Upper lobe of left lung (tissue), 6 donors: ENCODE data around the gene HDAC1. TPM values are rescaled to one million over a fixed set of nuclear protein-coding genes. Genes with fewer than 3 reads are reported as not detected.

Experiments
- ATAC-seq, 2 donors: fragments of 200-7000 bp; cut with Tn5 transposase; one replicate each; pipeline ENCODE4 v1.9.1; 2022; ENCODE audit warnings: mild to moderate bottlenecking in 2 of 2, moderate library complexity in 2 of 2; ENCODE audit not compliant: low FRiP score in 2 of 2
- DNase-seq, 2 donors: peaks; one replicate each; pipeline ENCODE4 v3.0.0-alpha.2; 2019 to 2020
- H3K27ac ChIP-seq, 4 donors: fragments of 200-600 bp; sonication (generic); one replicate each; pipeline ENCODE4 v1.5.1; 2016 to 2019
- H3K27me3 ChIP-seq, 4 donors: fragments of 200-600 bp; sonication (generic); one replicate each; pipeline ENCODE4 v1.5.1; 2017 to 2019
- H3K36me3 ChIP-seq, 4 donors: fragments of 200-600 bp; sonication (generic); one replicate each; pipeline ENCODE4 v1.5.1; 2016 to 2019
- H3K4me1 ChIP-seq, 4 donors: fragments of 200-600 bp; sonication (generic); one replicate each; pipeline ENCODE4 v1.5.1; 2018 to 2019
- H3K4me3 ChIP-seq, 4 donors: fragments of 200-600 bp; sonication (generic); one replicate each; pipeline ENCODE4 v1.5.1; 2017 to 2019; ENCODE audit warnings: mild to moderate bottlenecking in 2 of 4, moderate library complexity in 1 of 4
- H3K9me3 ChIP-seq, 4 donors: fragments of 200-600 bp; sonication (generic); one replicate each; pipeline ENCODE4 v1.5.1; 2018 to 2019
- EP300 ChIP-seq, 4 donors: sonication (generic); formaldehyde crosslinking; IDR thresholded peaks; one replicate each; pipeline ENCODE4 v1.5.1; 2017; ENCODE audit warnings: antibody characterized with exemption in 4 of 4, control low read depth in 2 of 4
- POLR2A ChIP-seq, 4 donors: fragments of 450-650 bp; IDR thresholded peaks; one replicate each; pipeline ENCODE4 v1.5.1; 2016 to 2017; ENCODE audit warnings: antibody characterized with exemption in 4 of 4, mild to moderate bottlenecking in 2 of 4
- POLR2AphosphoS5 ChIP-seq, 2 donors: sonication (generic); formaldehyde crosslinking; IDR thresholded peaks; one replicate each; pipeline ENCODE4 v1.5.1; 2017; ENCODE audit warnings: antibody characterized with exemption in 2 of 2
- WGBS, 2 donors: methylation state at CpG; one replicate each; pipeline ENCODE4 v1.1.5; 2017 to 2018; 5-methylcytosine and 5-hydroxymethylcytosine counted together
- total RNA-seq, 6 donors: library from RNA; depleted of rRNA in 4 of 6; stranded (reverse); fragments of >200 nt in 4 of 6; gene quantifications; one replicate each; pipeline versions ENCODE4 v1.1.0 to v1.2.1, GENCODE V29; 2016 to 2021
- TF ChIP-seq, protein P1 (sequence below), 6 experiments: fragments of 450-650 bp in 4 of 6; fragments of 200-600 bp in 2 of 6; sonication (generic) in 2 of 6; IDR thresholded peaks; one replicate each; pipeline ENCODE4 v1.5.1; 2016 to 2019; ENCODE audit warnings: antibody characterized with exemption in 6 of 6
- donor health status: DM: no; HTN: no; CAD: no; lungs with moderate emphysema.
- donor health status: DM: no; HTN: yes; CAD: no; lungs with severe emphysema.

The HDAC1 gene
- total RNA-seq, 6 donors from 2014 or later: 36.8 to 78.0 (median 48.8) TPM

DNA sequence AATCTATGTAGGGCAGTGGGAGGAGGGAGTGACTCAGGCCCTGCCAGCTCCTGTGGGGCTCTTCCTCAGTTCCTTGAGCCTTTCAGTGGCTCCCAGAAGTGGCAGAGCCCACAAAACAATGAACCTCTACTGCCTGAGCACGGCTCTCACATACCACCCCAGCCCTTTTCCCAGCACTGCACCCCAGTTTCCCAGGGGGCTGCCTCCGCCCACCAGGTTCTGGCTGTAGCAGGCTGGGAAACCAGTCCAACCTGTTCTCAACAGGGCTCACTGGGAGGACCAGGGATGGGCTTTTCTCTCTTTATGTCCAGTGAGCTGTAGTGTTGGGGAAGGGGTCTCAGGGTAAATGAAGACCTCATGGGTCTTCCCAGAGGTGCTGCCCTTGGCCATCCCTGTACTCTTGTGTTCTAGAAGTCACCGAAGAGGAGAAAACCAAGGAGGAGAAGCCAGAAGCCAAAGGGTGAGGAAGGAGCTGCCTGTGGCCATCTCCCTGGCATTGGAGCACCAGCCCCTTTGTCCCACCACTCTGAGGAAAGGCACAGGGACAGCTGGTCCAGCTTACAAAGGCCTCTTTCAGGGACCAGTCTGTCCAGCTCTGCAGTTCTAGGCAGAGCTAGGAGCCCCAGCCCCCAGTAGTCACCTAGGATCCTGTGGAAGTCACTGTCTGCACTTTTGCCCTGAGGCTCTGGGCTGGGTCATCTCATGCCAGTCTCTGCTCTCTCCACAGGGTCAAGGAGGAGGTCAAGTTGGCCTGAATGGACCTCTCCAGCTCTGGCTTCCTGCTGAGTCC is 40.6 kb downstream of the HDAC1 start:
- WGBS, 2 donors: 85 to 87% methylated on average over 3 of the region's 3 CpGs
- ATAC-seq: no peak
- H3K36me3 ChIP-seq: peaks cover 25 to 61% (median 45%) of the 10 kb centered on the region in 4 donors
- H3K4me3 ChIP-seq: no peak overlapping the region
- H3K27me3 ChIP-seq: no peaks in the 10 kb centered on the region
- no peaks in the 10 kb centered on the region for H3K9me3 ChIP-seq
- no peak for DNase-seq
- peaks cover 27 to 42% (median 34%) of the 10 kb centered on the region in 4 donors for H3K4me1 ChIP-seq
- no peak overlapping the region for H3K27ac ChIP-seq
- TF ChIP-seq POLR2A (IDR thresholded peaks at IDR 0.05): no peak
- TF ChIP-seq, protein P1, sequence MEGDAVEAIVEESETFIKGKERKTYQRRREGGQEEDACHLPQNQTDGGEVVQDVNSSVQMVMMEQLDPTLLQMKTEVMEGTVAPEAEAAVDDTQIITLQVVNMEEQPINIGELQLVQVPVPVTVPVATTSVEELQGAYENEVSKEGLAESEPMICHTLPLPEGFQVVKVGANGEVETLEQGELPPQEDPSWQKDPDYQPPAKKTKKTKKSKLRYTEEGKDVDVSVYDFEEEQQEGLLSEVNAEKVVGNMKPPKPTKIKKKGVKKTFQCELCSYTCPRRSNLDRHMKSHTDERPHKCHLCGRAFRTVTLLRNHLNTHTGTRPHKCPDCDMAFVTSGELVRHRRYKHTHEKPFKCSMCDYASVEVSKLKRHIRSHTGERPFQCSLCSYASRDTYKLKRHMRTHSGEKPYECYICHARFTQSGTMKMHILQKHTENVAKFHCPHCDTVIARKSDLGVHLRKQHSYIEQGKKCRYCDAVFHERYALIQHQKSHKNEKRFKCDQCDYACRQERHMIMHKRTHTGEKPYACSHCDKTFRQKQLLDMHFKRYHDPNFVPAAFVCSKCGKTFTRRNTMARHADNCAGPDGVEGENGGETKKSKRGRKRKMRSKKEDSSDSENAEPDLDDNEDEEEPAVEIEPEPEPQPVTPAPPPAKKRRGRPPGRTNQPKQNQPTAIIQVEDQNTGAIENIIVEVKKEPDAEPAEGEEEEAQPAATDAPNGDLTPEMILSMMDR (IDR thresholded peaks at IDR 0.05): no peak
- no peak for TF ChIP-seq POLR2AphosphoS5 (IDR thresholded peaks at IDR 0.05)

DNA sequence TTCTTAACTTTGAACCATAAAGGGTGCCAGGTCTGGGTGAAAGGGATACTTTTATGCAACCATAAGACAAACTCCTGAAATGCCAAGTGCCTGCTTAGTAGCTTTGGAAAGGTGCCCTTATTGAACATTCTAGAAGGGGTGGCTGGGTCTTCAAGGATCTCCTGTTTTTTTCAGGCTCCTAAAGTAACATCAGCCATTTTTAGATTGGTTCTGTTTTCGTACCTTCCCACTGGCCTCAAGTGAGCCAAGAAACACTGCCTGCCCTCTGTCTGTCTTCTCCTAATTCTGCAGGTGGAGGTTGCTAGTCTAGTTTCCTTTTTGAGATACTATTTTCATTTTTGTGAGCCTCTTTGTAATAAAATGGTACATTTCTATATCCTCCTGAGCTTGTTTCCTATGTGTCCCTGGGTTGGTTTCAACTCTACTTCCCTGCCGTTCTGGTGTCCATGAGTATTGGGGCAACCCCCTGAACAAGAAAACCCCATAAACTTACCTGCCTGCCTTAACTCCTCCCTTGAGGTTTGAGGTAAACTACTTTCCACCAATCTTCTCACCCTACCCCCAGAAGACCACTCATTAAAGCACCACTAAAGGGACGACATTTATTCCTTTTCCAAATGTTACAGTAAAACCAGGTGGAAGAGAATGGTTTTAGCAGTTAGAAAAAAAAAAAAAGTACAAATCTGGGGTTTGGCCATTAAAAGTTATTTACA is 41.5 kb downstream of the HDAC1 start:
- ATAC-seq (no peak), DNase-seq (no peak)
- no peak overlapping the region for H3K27ac ChIP-seq
- H3K36me3 ChIP-seq: peaks cover 21 to 52% (median 36%) of the 10 kb centered on the region in 4 donors
- 79 to 84% methylated on average over 3 of the region's 3 CpGs for WGBS, 2 donors
- no peaks in the 10 kb centered on the region for H3K9me3 ChIP-seq
- TF ChIP-seq EP300 (IDR thresholded peaks at IDR 0.05) (no peak), POLR2A (IDR thresholded peaks at IDR 0.05) (no peak), POLR2AphosphoS5 (IDR thresholded peaks at IDR 0.05) (no peak)
- TF ChIP-seq, protein P1 (IDR thresholded peaks at IDR 0.05): no peak
- H3K4me3 ChIP-seq: no peak overlapping the region
- H3K4me1 ChIP-seq: peaks cover 32 to 52% (median 42%) of the 10 kb centered on the region in 4 donors
- H3K27me3 ChIP-seq: no peaks in the 10 kb centered on the region

DNA sequence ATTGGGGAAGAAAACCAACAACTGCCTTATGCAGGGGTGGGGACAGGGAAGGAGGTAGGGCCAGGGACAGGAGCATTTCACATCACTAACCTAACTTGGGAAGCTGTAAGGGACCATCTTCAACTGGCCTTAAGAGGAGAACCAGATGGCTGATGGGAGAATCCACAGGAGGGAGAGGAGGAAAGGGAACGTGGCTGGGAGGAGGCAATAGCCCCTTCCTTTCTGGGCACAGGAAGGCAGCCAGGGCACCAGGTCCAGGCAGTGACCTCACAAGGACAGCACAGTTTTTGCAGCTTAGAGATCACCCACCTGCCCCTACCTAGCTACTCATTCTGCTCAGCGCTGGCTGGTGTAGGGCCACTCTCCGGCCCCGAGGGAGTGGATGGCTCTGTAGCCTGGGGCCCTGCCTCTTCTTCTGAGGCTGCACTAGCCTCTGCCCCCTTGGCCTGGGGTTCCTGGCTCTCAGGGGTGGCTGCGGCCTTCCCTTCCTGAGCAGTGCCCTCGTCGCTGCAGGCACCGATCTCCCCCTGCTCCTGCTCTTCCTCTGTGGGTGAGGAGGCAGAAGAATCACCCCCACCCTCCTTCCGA is 42.5 kb downstream of the HDAC1 start:
- Histone ChIP-seq H3K27me3 (no peaks in the 10 kb centered on the region), H3K9me3 (no peaks in the 10 kb centered on the region), H3K4me3 (peak overlapping the region in 3 of 4 donors; percentile 63 to 87 (median 76)), H3K27ac (peak overlapping the region in 2 of 4 donors; percentile 83 to 89), H3K36me3 (peaks cover 14 to 42% (median 27%) of the 10 kb centered on the region in 4 donors), H3K4me1 (peaks cover 41 to 59% (median 47%) of the 10 kb centered on the region in 4 donors)
- 35 to 40% methylated on average over 2 to 9 of the region's 9 CpGs for WGBS, 2 donors
- ATAC-seq: no peak
- no peak for DNase-seq
- no peak for TF ChIP-seq POLR2A (IDR thresholded peaks at IDR 0.05)
- TF ChIP-seq, protein P1 (IDR thresholded peaks at IDR 0.05): no peak
- no peak for TF ChIP-seq EP300 (IDR thresholded peaks at IDR 0.05)
- TF ChIP-seq POLR2AphosphoS5 (IDR thresholded peaks at IDR 0.05): no peak

DNA sequence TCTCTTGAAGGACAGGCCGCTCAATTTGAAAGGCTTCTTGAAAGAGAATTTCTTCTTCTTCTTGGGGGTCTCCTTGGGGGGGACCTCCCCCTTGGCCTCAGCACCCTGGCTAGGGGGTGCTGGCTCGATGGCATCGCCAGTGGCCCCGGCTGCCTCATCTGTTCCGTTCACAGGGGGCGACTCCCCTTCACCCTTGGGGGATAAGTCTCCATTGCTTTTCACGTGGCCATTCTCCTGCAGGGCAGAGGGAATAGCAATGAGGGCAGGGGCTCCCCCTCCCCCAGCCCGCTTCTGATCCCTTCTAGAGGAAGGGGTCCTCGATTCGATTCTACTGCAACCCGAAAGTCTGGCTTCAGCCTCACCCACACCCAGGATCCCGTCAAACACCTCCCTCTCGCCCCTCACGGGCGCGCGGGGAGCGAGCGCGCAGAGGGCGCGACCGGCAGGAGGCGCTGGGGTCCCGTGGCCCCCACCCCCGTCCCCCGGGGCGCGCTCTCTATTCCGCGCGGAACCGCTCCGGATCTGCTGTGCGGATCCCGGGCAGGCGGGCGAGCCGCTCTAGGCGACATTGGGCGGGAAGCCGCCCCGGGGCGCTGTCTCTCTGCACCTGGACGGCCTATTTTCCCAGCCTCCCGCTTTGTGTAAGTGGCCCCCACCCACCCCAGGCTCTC is 43.1 kb downstream of the HDAC1 start:
- 2 to 5% methylated on average over 7 to 16 of the region's 46 CpGs for WGBS, 2 donors
- TF ChIP-seq, protein P1 (IDR thresholded peaks at IDR 0.05): peak; percentile 60 to 83 (median 74)
- TF ChIP-seq EP300 (IDR thresholded peaks at IDR 0.05): no peak
- peak; percentile 41 to 57 for ATAC-seq
- H3K9me3 ChIP-seq: no peaks in the 10 kb centered on the region
- H3K4me3 ChIP-seq: peak overlapping the region; percentile 63 to 87 (median 79)
- peak overlapping the region; percentile 60 to 89 (median 78) for H3K27ac ChIP-seq
- peaks cover 41 to 64% (median 47%) of the 10 kb centered on the region in 4 donors for H3K4me1 ChIP-seq
- peaks cover 13 to 36% (median 23%) of the 10 kb centered on the region in 4 donors for H3K36me3 ChIP-seq
- no peaks in the 10 kb centered on the region for H3K27me3 ChIP-seq
- DNase-seq: peak; percentile 48 to 92
